Peyer's patch (tissue), 4 donors: ENCODE measurements around the gene CRY2.

Experiments
- CTCF ChIP-seq, 6 experiments: fragments of 450-650 bp in 4 of 6; fragments of 200-600 bp in 2 of 6; sonication (generic) in 1 of 6; IDR thresholded peaks; one replicate each; pipeline ENCODE4 v1.5.1; 2017 to 2019; ENCODE audit warnings: antibody characterized with exemption in 6 of 6, mild to moderate bottlenecking in 3 of 6, moderate library complexity in 1 of 6
- POLR2A ChIP-seq, 2 donors: fragments of 450-650 bp; IDR thresholded peaks; one replicate each; pipeline ENCODE4 v1.5.1; 2017; ENCODE audit warnings: antibody characterized with exemption in 2 of 2, mild to moderate bottlenecking in 2 of 2, moderate library complexity in 2 of 2

GRCh38 chr11:45930951-45931570 lies 83.8 kb downstream of the CRY2 start:
- TF ChIP-seq POLR2A (IDR thresholded peaks at IDR 0.05) (no peak), CTCF (IDR thresholded peaks at IDR 0.05) (no peak)
